ENCODE data around the gene ANKS1B.

DNA sequence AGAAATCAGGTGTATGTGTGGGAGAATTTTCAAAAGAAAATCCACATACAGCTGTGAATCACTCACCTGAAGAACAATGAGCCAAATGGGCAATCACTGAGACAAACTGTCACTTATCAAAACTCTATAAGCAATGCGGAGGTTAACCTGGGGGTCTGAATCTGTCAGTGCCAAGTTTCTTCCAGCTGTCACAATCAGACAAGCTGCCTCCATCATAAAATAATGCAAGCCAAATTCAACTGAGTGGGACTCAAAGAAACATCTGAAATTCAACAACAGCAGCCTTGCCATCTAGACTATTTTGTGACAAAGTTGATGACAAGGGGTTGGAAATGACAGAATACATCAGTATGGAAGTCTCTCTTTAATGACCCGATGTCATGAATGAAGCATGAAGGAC is 276.9 kb downstream of the ANKS1B start:
- TF ChIP-seq POLR2A (IDR thresholded peaks at IDR 0.05) (no peak), POLR2AphosphoS5 (IDR thresholded peaks at IDR 0.05) (no peak)
- TF ChIP-seq, protein P1, sequence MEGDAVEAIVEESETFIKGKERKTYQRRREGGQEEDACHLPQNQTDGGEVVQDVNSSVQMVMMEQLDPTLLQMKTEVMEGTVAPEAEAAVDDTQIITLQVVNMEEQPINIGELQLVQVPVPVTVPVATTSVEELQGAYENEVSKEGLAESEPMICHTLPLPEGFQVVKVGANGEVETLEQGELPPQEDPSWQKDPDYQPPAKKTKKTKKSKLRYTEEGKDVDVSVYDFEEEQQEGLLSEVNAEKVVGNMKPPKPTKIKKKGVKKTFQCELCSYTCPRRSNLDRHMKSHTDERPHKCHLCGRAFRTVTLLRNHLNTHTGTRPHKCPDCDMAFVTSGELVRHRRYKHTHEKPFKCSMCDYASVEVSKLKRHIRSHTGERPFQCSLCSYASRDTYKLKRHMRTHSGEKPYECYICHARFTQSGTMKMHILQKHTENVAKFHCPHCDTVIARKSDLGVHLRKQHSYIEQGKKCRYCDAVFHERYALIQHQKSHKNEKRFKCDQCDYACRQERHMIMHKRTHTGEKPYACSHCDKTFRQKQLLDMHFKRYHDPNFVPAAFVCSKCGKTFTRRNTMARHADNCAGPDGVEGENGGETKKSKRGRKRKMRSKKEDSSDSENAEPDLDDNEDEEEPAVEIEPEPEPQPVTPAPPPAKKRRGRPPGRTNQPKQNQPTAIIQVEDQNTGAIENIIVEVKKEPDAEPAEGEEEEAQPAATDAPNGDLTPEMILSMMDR (IDR thresholded peaks at IDR 0.05) = no peak

Data from suprapubic skin (tissue), 4 donors.